Left ventricle myocardium inferior (tissue), 1 donor: ENCODE measurements around the gene HPCAL1. TPM values are rescaled to one million over a fixed set of nuclear protein-coding genes. Genes with fewer than 3 reads are reported as not detected.

Source experiments
- DNase-seq: peaks from one replicate; pipeline ENCODE4 v3.0.0-alpha.2; 2020
- H3K27ac ChIP-seq: fragments of 200-600 bp; replicated peaks from 2 replicates; pipeline ENCODE4 v1.8.0; 2021
- H3K27me3 ChIP-seq: fragments of 200-600 bp; 2 replicates; pipeline ENCODE4 v1.8.0; 2021; ENCODE audit warnings: low read depth
- H3K36me3 ChIP-seq: fragments of 200-600 bp; 2 replicates; pipeline ENCODE4 v1.8.0; 2021
- H3K4me1 ChIP-seq: fragments of 200-600 bp; 2 replicates; pipeline ENCODE4 v1.8.0; 2021
- H3K4me3 ChIP-seq: fragments of 200-600 bp; 2 replicates; pipeline ENCODE4 v1.8.0; 2021; ENCODE audit warnings: mild to moderate bottlenecking, moderate library complexity
- H3K9me3 ChIP-seq: fragments of 200-600 bp; replicated peaks from 2 replicates; pipeline ENCODE4 v1.8.0; 2021
- CTCF ChIP-seq: fragments of 200-600 bp; IDR thresholded peaks from 2 replicates; pipeline ENCODE4 v1.8.0; 2021; ENCODE audit warnings: antibody characterized with exemption, mild to moderate bottlenecking, borderline replicate concordance
- intact Hi-C: fragments of 100-400 bp; cut with micrococcal nuclease; formaldehyde crosslinking; loops from one replicate; pipeline ENCODE4 v1.11.0; 2022
- total RNA-seq: library from RNA; stranded (reverse); fragmentation: NEBNext Ultra II Directional; extraction: Animal tissue kit (Norgen Biotek cat#: 25700); gene quantifications from one replicate; pipeline ENCODE4 v1.2.1, GENCODE V29; 2021
- donor health status: DM: no; HTN: yes; CAD: no; lungs with severe emphysema.

The HPCAL1 gene
- total RNA-seq, 1 donor from 2014 or later = 29.4 TPM

GRCh38 chr2:10279946-10280463 lies 22.7 kb upstream of the HPCAL1 start:
- Histone ChIP-seq H3K4me3 (no peak overlapping the region), H3K27me3 (no peaks in the 10 kb centered on the region), H3K27ac (no peak overlapping the region), H3K4me1 (peaks cover 4% of the 10 kb centered on the region), H3K36me3 (no peaks in the 10 kb centered on the region), H3K9me3 (no peaks in the 10 kb centered on the region)
- no peak for DNase-seq
- intact Hi-C loops = no loop called here
- no peak for TF ChIP-seq CTCF

- no peak overlapping the region for H3K4me3 ChIP-seq
- H3K36me3 ChIP-seq = no peaks in the 10 kb centered on the region
- no peak for TF ChIP-seq CTCF
- no peaks in the 10 kb centered on the region for H3K27me3 ChIP-seq
- peaks cover 23% of the 10 kb centered on the region for H3K4me1 ChIP-seq
- no peaks in the 10 kb centered on the region for H3K9me3 ChIP-seq
- DNase-seq = no peak
- intact Hi-C loops = no loop called here
- no peak overlapping the region for H3K27ac ChIP-seq
Measured at GRCh38 chr2:10281891-10282290, 20.8 kb upstream of the HPCAL1 start.

GRCh38 chr2:10282611-10283105 lies 20.0 kb upstream of the HPCAL1 start:
- TF ChIP-seq CTCF = no peak
- no peak for DNase-seq
- H3K4me1 ChIP-seq = peaks cover 24% of the 10 kb centered on the region
- H3K9me3 ChIP-seq = no peaks in the 10 kb centered on the region
- no peak overlapping the region for H3K4me3 ChIP-seq
- H3K27ac ChIP-seq = no peak overlapping the region
- no peaks in the 10 kb centered on the region for H3K27me3 ChIP-seq
- H3K36me3 ChIP-seq = no peaks in the 10 kb centered on the region
- intact Hi-C loops = no loop called here

GRCh38 chr2:10283106-10284062 lies 19.3 kb upstream of the HPCAL1 start:
- H3K4me1 ChIP-seq = peaks cover 24% of the 10 kb centered on the region
- no peaks in the 10 kb centered on the region for H3K27me3 ChIP-seq
- no peak for DNase-seq
- H3K9me3 ChIP-seq = no peaks in the 10 kb centered on the region
- H3K4me3 ChIP-seq = no peak overlapping the region
- no peak overlapping the region for H3K27ac ChIP-seq
- no peaks in the 10 kb centered on the region for H3K36me3 ChIP-seq
- intact Hi-C loops = no loop called here
- TF ChIP-seq CTCF = no peak

- intact Hi-C loops = no loop called here
- H3K27me3 ChIP-seq = no peaks in the 10 kb centered on the region
- H3K9me3 ChIP-seq = no peaks in the 10 kb centered on the region
- no peak for DNase-seq
- no peak for TF ChIP-seq CTCF
- peak overlapping the region; percentile 66 for H3K27ac ChIP-seq
- no peaks in the 10 kb centered on the region for H3K36me3 ChIP-seq
- H3K4me3 ChIP-seq = no peak overlapping the region
- H3K4me1 ChIP-seq = peaks cover 24% of the 10 kb centered on the region
Measured at GRCh38 chr2:10284108-10284870, 18.4 kb upstream of the HPCAL1 start.
